Choroid plexus epithelial cell (primary cell): Measurements from ENCODE around the gene PSMD11.
A peak's percentile ranks its signal among the peaks of the same experiment; 100 is the strongest.
"Not testable (repeated sequence)": the region's sequence is repeated elsewhere in the genome, so short reads cannot be mapped to it uniquely, and the experiment has no call there.

Experiments used
- DNase-seq: peaks from one replicate; pipeline ENCODE4 v3.0.0-alpha.2; 2010; ENCODE audit warnings: low read depth
- H3K4me3 ChIP-seq: 2 replicates; pipeline ENCODE4 v1.5.1; 2011; ENCODE audit warnings: low read depth, mild to moderate bottlenecking, control low read depth, low read length, moderate library complexity
- TF ChIP-seq, protein P1 (sequence below): conservative IDR thresholded peaks from 2 replicates; pipeline ENCODE4 v1.5.1; 2011; ENCODE audit warnings: low read depth, mild to moderate bottlenecking, control low read depth, inconsistent platforms, low read length, moderate library complexity

Gene PSMD11

DNA sequence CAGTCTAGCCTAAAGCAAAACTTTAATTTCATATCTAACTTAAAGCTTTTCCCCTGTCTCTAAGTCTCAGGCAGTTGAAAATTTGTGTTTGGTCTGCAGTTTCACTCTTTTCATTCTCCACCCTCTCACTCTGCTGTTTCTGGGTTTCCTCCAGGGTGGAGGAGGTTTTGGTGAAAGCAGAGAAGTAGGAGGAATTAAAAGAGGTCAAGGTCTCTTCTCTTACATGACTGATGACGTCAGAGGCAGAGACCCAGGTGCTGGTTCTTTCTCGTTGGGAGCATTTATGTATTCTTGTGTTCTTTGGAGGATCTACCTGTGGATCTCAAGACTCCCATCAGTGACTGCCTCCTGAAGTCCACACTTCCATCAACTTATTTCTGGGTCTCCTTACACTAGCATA is 2.4 kb upstream of the PSMD11 start:
- DNase-seq = no peak
- TF ChIP-seq, protein P1, sequence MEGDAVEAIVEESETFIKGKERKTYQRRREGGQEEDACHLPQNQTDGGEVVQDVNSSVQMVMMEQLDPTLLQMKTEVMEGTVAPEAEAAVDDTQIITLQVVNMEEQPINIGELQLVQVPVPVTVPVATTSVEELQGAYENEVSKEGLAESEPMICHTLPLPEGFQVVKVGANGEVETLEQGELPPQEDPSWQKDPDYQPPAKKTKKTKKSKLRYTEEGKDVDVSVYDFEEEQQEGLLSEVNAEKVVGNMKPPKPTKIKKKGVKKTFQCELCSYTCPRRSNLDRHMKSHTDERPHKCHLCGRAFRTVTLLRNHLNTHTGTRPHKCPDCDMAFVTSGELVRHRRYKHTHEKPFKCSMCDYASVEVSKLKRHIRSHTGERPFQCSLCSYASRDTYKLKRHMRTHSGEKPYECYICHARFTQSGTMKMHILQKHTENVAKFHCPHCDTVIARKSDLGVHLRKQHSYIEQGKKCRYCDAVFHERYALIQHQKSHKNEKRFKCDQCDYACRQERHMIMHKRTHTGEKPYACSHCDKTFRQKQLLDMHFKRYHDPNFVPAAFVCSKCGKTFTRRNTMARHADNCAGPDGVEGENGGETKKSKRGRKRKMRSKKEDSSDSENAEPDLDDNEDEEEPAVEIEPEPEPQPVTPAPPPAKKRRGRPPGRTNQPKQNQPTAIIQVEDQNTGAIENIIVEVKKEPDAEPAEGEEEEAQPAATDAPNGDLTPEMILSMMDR = no peak
- no peak overlapping the region for H3K4me3 ChIP-seq

DNA sequence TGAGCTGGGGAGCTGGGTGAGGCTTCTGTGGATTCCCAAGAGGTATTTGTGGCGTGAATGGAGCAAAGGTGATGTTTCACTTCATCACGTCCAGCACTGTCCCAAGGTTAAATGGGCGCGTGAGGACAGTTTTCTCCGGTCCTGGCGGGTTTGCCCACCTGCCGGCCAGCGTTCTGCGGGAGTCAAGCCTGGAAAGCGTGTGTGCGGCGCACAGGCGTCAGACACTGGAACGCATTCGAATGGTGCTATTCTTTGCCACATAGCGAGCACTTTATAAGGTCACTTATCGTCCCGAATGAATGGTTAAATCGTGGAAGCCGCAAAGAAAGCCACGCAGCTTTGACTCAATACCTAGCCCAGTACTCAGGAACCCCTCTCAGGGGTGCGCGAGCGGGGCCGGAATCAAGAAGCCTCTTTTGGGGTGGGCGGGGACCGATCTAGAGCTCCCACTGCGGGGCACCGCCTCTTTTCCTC is 446 bp upstream of the PSMD11 start:
- peak overlapping the region; percentile 93 for H3K4me3 ChIP-seq
- TF ChIP-seq, protein P1 = no peak
- no peak for DNase-seq

DNA sequence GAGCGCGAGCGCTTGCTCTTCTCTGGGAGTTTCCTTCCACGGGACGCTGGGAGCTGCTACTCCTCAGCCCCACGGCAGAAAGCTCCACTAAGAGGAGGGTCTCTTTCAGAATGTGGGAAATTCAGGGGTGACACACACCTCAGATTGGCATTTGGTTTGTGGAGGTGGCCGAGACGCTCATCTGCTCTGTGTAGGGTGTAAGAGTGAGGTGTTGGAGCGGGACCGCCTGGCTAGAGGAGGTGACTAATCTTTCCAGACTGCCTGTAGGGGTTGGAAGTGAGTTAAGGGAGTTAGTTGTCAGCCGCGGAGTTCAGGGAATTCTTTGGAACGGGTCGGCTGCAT is 735 bp downstream of the PSMD11 start:
- peak; percentile 74 for DNase-seq
- H3K4me3 ChIP-seq = peak overlapping the region; percentile 93
- TF ChIP-seq, protein P1 = peak; percentile 12

DNA sequence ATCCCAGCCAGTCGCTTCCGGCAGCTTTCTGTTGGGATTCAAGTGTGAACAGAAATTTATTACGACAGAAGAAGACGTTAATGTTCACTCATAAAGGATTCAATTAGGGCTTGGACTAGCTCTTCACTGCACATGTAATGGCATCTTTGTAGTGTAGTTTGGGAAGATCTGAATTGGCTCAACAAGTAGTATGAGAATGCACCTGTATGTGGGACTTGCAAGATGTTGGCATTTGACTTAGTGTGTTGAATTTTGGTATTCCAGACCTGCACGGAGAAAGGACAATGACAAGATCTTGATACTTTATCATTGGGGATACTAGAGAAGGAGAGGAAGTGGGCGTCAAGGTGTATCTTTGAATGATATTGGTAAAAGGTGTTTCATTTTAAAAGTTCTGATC is 1.2 kb downstream of the PSMD11 start:
- no peak for DNase-seq
- H3K4me3 ChIP-seq = peak overlapping the region; percentile 93
- TF ChIP-seq, protein P1 = no peak

DNA sequence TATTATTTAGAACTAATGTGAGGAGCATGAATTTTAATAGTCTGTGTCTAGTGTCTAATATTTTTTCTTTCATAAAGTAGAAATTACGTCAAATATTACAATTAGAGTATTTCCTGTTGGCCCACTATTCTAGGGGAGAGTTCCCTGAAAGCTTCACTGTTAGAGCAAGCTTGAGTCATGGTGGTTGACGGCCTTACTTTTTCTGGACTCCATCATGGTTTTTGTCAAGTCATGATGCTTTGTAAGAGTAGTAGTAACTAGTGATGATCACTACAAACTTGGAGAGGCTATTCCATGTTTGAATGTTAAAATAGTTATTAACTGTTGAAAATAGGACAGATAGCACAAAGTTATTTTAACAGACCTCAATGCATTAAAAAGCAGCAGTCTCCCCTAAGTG is 1.7 kb downstream of the PSMD11 start:
- no peak overlapping the region for H3K4me3 ChIP-seq
- DNase-seq = peak; percentile 30
- TF ChIP-seq, protein P1 = no peak

DNA sequence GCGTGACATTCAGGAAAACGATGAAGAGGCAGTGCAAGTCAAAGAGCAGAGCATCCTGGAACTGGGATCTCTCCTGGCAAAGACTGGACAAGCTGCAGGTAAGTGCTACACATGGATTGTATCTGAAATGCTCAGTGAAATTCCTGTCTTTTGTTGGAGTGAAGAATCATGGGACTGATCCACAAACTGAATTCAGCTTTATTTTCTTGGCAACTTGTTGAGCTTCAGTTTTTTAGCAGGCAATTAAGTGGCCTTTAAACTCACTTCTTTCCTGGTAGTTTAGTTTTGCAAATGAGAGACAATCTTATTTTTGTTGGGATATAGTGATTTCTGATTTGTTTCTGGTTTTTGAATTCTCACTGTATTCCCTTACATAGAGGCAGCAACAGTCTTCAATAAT is 2.6 kb downstream of the PSMD11 start:
- no peak for DNase-seq
- TF ChIP-seq, protein P1 = no peak
- H3K4me3 ChIP-seq = no peak overlapping the region

DNA sequence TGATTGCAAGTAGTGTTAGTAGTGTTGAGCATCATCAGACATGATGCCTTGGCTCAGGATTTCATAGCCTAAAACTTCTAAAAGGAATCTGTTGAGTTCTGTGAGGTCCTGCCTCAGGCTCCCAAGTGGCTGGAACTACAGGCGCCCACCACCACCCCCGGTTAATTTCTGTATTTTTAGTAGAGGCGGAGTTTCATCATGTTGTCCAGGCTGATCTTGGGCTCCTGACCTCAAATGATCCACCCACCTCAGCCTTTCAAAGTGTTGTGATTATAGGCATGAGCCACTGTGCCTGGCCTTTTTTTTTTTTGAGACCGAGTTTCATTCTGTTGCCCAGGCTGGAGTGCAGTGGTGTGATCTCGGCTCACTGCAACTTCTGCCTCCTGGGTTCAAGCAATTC is 5.7 kb downstream of the PSMD11 start:
- DNase-seq = no peak
- TF ChIP-seq, protein P1 = no peak
- H3K4me3 ChIP-seq = no peak overlapping the region

DNA sequence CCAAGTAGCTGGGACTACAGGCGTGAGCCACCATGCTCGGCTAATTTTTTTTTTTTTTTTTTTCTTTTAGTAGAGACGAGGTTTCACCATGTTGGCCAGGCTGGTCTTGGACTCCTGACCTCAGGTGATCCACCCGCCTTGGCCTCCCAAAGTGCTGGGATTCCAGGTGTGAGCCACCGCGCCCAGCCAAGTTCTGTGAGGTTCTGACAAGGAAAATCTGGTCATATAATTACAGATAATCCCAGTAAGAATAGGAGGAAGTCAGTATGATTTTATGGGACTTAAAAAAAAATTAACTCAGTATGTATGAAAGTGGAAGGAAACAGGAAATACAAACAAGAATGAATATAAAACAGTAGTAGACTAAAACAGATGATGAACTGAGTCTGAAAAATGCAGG is 6.1 kb downstream of the PSMD11 start:
- DNase-seq, H3K4me3 ChIP-seq: not testable (repeated sequence)
